ENCODE results near the gene EBI3. TPM values are rescaled to one million over a fixed set of nuclear protein-coding genes. Genes with fewer than 3 reads are reported as not detected.
"Not testable (repeated sequence)": the region's sequence is repeated elsewhere in the genome, so short reads cannot be mapped to it uniquely, and the experiment has no call there.

EBI3 gene
- polyA plus RNA-seq, 1 donor from 2014 or later: 24.2 TPM

DNA sequence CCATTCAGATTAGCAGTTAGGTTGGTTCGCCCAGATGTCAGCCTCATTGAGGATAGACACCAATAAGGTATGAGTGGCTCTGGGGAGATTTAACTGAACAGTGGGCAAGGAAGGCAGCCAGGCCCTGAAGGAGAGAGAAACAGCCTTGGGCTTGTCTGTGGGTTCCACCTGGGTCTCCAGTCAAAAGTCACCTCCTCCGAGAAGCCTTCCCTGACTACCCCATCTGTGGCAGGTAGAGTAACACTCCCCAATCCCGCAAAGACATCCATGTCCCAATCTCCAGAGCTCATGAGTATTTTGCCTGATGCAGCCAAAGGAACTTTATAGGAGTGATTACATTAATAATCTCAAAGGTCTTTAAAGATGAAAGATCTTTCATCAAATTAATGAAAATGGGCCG, 9.5 kb downstream of the EBI3 start:
- Mint-ChIP-seq H3K9me3 (peaks cover 2 to 6% (median 5%) of the 10 kb centered on the region in 3 donors), H3K27me3 (no peaks in the 10 kb centered on the region), H3K4me3 (peak overlapping the region in 1 of 4 donors; percentile 17), H3K27ac (peak overlapping the region in 2 of 3 donors; percentile 7 to 46), H3K4me1 (peaks cover 4 to 11% (median 7%) of the 10 kb centered on the region in 3 donors), H3K36me3 (no peaks in the 10 kb centered on the region)

DNA sequence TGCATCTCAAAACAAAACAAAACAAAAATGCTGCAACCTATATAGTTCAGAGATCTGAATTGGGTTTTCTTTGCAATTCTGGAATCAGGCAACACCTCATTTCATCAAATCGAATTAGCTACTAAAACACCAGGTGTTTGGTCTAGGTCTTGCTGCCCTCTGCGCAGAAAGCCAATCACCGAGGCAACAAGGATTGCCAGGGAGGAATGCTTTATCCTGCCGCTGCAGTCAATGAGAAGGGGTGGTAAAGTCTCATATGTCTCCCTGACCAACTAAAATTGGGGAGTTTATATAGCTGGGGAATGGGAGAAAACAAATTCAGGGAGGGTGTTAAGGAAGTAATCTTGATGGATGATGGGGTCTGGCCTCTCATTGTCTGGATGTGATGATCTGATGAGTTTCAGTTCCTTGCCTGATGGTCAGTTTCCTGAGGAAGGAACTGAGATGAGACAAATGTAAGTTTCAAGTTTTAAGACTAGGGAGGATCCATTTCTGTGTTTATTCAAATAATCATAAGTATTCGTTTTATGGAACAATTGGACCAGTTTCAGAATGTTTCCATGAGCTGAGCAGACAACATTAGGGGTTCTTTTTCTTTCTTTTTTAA, 12.6 kb downstream of the EBI3 start:
- peaks cover 7 to 11% (median 7%) of the 10 kb centered on the region in 3 donors for H3K4me1 Mint-ChIP-seq
- peaks cover 2 to 6% (median 5%) of the 10 kb centered on the region in 3 donors for H3K9me3 Mint-ChIP-seq
- H3K36me3 Mint-ChIP-seq: no peaks in the 10 kb centered on the region
- H3K27me3 Mint-ChIP-seq: no peaks in the 10 kb centered on the region
- peak overlapping the region in 2 of 4 donors; percentile 7 to 18 for H3K4me3 Mint-ChIP-seq
- H3K27ac Mint-ChIP-seq: no peak overlapping the region

DNA sequence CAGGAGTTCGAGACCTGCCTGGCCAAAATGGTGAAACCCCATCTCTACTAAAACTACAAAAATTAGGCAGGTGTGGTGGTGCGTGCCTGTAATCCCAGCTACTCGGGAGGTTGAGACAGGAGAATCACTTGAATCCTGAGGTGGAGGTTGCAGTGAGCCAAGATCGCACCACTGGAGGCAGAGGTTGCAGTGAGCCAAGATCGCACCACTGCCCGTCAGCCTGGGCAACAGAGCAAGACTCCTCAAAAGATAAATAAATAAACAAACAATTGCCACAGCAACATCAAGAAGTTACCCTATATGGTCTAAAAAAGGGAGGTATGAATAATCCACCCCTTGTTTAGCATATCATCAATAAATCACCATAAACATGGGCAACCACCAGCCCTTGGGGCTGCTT, 16.6 kb downstream of the EBI3 start:
- not testable (repeated sequence) for H3K27me3 Mint-ChIP-seq, H3K9me3 Mint-ChIP-seq
- peaks cover 7 to 14% (median 11%) of the 10 kb centered on the region in 3 donors for H3K4me1 Mint-ChIP-seq
- H3K36me3 Mint-ChIP-seq: peaks cover 12% of the 10 kb centered on the region
- H3K27ac Mint-ChIP-seq: peak overlapping the region in 2 of 3 donors; percentile 92 to 100
- peak overlapping the region in 2 of 4 donors; percentile 88 to 98 for H3K4me3 Mint-ChIP-seq

DNA sequence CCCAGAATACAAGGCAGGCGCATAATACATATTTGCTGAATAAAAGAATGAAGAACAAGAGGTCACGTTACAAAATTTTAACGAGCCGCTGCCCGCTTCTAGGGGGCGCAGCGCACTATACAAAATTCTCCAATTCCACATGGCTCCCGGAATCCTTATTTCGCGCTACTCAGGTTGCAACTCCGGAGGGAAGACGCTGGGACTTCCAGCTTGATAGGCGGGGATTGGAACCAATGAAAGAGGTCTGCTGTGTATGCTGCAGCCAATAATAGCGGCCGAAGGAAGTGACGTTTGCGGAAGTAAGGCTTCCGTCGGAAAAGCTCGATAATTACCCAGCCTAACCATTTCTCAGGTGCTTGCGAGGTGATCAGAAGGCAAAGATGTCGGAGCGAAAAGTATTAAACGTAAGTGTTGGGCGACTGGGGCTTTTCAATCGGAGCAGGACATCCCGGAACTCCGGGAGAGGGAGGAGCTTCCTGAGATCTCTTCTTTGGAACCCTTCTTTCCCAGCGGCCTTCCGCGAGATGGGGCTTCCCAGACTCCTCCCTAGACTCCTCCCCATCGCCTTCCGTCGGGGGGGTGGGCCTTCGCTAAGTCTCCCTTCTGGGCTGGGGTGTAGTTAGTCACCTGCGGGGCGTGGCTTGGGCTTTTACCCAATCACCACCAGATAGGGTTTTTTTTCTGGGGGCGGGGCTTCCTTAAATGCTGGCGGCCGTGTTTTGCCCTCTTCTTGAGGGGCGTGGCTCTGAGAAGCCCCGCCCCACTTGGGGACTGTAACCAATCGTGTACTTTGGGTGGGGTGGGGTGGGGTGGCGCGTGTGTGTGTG, 17.7 kb downstream of the EBI3 start, which contains the start of gene YJU2:
Gene YJU2, plus strand, starts transcription at position 314 of the 827 bp plus-strand sequence. Its CDS starts 67 bp downstream, at position 381.
- Mint-ChIP-seq H3K27me3 (no peaks in the 10 kb centered on the region), H3K4me3 (peak within 1 kb of the TSS; percentile 88 to 99 (median 98)), H3K4me1 (peaks cover 3 to 12% (median 9%) of the 10 kb centered on the region in 3 donors), H3K27ac (peak within 1 kb of the TSS; percentile 92 to 100 (median 100)), H3K9me3 (peaks cover 2 to 3% (median 3%) of the 10 kb centered on the region in 3 donors), H3K36me3 (peaks cover 12% of the 10 kb centered on the region)

- H3K9me3 Mint-ChIP-seq: peaks cover 0 to 3% (median 2%) of the 10 kb centered on the region in 3 donors
- H3K4me1 Mint-ChIP-seq: peaks cover 0 to 5% (median 4%) of the 10 kb centered on the region in 3 donors
- H3K36me3 Mint-ChIP-seq: peaks cover 10% of the 10 kb centered on the region
- peak overlapping the region in 1 of 3 donors; percentile 10 for H3K27ac Mint-ChIP-seq
- no peak overlapping the region for H3K4me3 Mint-ChIP-seq
- no peaks in the 10 kb centered on the region for H3K27me3 Mint-ChIP-seq
These were observed 27.2 kb downstream of the EBI3 start for GRCh38 chr19:4256563-4256962.

- no peak overlapping the region for H3K27ac Mint-ChIP-seq
- H3K4me1 Mint-ChIP-seq: peaks cover 0 to 5% (median 4%) of the 10 kb centered on the region in 3 donors
- H3K4me3 Mint-ChIP-seq: no peak overlapping the region
- peaks cover 0 to 3% (median 2%) of the 10 kb centered on the region in 3 donors for H3K9me3 Mint-ChIP-seq
- peaks cover 10% of the 10 kb centered on the region for H3K36me3 Mint-ChIP-seq
- no peaks in the 10 kb centered on the region for H3K27me3 Mint-ChIP-seq
These were observed 27.7 kb downstream of the EBI3 start for GRCh38 chr19:4257025-4257424.

- H3K4me3 Mint-ChIP-seq: no peak overlapping the region
- H3K27ac Mint-ChIP-seq: no peak overlapping the region
- peaks cover 7% of the 10 kb centered on the region for H3K36me3 Mint-ChIP-seq
- no peaks in the 10 kb centered on the region for H3K27me3 Mint-ChIP-seq
- H3K9me3 Mint-ChIP-seq: peaks cover 0 to 3% (median 2%) of the 10 kb centered on the region in 3 donors
- peaks cover 0 to 5% (median 4%) of the 10 kb centered on the region in 3 donors for H3K4me1 Mint-ChIP-seq
These were observed 28.9 kb downstream of the EBI3 start for GRCh38 chr19:4258181-4258580.

- peak overlapping the region; percentile 5 to 52 (median 18) for H3K27ac Mint-ChIP-seq
- H3K4me3 Mint-ChIP-seq: no peak overlapping the region
These were observed 31.4 kb downstream of the EBI3 start for GRCh38 chr19:4260613-4261191.

DNA sequence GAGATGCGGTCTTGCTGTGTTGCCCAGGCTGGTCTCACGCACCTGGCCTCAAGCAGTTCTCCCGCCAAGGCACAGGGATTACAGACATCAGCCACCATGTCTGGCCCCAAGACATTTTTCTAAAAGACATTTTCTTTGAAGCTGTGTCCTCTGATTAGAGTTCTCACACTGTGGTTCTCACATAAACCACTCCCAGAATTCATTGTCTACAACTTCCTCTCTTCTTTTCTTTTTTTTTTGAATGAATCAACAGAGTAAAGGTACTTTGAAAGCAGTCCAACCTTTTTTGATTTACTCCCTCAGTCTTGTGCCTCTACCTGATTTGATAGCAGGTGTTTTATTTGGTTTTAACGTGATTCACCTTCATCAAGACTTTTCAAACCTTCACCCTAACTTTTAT, 35.5 kb downstream of the EBI3 start:
- Mint-ChIP-seq H3K27ac (peak overlapping the region; percentile 18 to 86 (median 39)), H3K4me1 (peaks cover 0 to 12% (median 4%) of the 10 kb centered on the region in 3 donors), H3K4me3 (peak overlapping the region in 2 of 4 donors; percentile 17 to 33), H3K27me3 (no peaks in the 10 kb centered on the region), H3K9me3 (no peaks in the 10 kb centered on the region), H3K36me3 (peaks cover 3% of the 10 kb centered on the region)

More at GRCh38 chr19:4260613-4261191, 31.4 kb downstream of the EBI3 start:
- Mint-ChIP-seq H3K36me3 (peaks cover 3% of the 10 kb centered on the region), H3K9me3 (no peaks in the 10 kb centered on the region), H3K4me1 (peaks cover 0 to 5% (median 4%) of the 10 kb centered on the region in 3 donors), H3K27me3 (no peaks in the 10 kb centered on the region)

DNA sequence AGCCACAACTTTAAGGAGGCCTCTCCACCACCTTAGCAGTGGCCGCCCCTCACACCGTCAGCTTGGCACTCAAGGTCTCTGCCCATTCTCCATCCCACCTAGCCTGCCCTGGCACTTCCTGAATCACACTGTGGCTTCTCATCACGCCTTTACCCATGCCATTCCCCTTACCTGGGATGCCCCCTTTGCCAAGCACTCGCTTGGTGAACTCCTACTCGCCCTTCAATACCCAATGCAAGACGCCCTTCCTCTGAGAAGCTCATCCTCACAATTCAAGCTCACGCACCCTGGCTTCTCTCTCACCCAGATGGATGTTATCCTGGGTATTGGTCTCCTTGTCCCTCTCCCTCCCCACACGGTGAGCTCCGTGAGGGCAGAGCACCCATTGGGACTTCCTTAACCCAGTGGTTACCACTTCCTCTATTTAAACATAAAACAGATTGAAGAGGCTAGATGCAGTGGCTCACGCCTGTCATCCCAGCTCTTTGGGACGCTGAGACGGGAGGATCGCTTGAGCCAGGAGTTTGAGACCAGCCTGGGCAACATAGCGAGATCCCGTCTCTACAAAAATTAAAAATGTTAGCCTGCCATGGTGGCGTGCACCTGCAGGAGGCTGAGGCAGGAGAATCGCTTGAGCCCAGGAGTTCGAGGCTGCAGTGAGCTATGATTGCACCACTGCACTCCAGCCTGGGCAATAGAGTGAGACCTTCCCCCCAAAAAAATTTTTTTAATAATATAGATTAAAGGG, 37.1 kb downstream of the EBI3 start:
- peak overlapping the region in 2 of 3 donors; percentile 14 to 89 for H3K27ac Mint-ChIP-seq
- no peak overlapping the region for H3K4me3 Mint-ChIP-seq
- H3K9me3 Mint-ChIP-seq: no peaks in the 10 kb centered on the region
- H3K36me3 Mint-ChIP-seq: peaks cover 5% of the 10 kb centered on the region
- no peaks in the 10 kb centered on the region for H3K27me3 Mint-ChIP-seq
- peaks cover 0 to 10% (median 0%) of the 10 kb centered on the region in 3 donors for H3K4me1 Mint-ChIP-seq

DNA sequence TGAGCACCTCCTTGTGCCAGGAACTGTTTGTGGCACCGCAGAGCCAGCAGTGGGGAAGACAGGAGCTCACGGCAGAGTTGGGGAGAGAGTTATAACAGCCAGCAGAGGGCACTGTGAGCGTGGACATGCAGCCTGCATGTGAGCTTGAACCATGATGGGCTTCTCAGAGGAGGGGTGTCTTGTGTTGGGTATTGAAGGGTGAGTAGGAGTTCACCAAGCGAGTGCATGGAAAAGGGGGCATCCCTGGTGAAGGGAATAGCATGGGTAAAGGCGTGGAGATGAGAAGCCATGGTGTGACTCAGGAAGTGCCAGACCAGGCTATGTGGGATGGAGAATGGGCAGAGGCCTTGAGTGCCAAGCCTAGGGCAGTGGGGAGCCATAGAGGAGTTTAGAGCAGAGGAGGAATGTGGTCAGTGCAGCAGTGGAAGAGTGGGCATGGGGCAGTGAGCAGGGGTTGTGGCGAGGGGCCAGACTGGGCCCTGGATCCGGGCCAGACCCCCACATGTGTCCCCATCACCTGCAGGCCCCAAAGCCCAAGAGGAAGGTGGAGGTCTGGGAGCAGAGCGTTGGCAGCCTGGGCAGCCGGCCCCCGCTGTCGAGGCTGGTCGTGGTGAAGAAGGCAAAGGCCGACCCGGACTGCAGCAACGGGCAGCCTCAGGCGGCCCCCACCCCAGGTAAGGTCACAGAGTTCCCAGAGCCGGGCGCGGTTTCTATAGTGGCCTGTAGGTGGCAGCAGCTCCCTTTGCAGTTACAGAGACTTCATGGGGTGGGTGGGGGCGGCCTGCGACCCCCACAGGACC, 38.0 kb downstream of the EBI3 start:
- Mint-ChIP-seq H3K27me3 (no peaks in the 10 kb centered on the region), H3K4me1 (peaks cover 0 to 10% (median 0%) of the 10 kb centered on the region in 3 donors), H3K36me3 (peaks cover 5% of the 10 kb centered on the region), H3K27ac (peak overlapping the region in 1 of 3 donors; percentile 40), H3K9me3 (no peaks in the 10 kb centered on the region), H3K4me3 (peak overlapping the region in 1 of 4 donors; percentile 60)

GRCh38 chr19:4267901-4268815, 38.8 kb downstream of the EBI3 start:
- Mint-ChIP-seq H3K36me3 (peaks cover 5% of the 10 kb centered on the region), H3K27ac (peak overlapping the region in 1 of 3 donors; percentile 40), H3K4me3 (no peak overlapping the region), H3K4me1 (peaks cover 0 to 10% (median 0%) of the 10 kb centered on the region in 3 donors), H3K27me3 (no peaks in the 10 kb centered on the region), H3K9me3 (no peaks in the 10 kb centered on the region)
